Measurements from ENCODE around the gene MYRF.
A peak's percentile ranks its signal among the peaks of the same experiment; 100 is the strongest.

Gene MYRF

DNA sequence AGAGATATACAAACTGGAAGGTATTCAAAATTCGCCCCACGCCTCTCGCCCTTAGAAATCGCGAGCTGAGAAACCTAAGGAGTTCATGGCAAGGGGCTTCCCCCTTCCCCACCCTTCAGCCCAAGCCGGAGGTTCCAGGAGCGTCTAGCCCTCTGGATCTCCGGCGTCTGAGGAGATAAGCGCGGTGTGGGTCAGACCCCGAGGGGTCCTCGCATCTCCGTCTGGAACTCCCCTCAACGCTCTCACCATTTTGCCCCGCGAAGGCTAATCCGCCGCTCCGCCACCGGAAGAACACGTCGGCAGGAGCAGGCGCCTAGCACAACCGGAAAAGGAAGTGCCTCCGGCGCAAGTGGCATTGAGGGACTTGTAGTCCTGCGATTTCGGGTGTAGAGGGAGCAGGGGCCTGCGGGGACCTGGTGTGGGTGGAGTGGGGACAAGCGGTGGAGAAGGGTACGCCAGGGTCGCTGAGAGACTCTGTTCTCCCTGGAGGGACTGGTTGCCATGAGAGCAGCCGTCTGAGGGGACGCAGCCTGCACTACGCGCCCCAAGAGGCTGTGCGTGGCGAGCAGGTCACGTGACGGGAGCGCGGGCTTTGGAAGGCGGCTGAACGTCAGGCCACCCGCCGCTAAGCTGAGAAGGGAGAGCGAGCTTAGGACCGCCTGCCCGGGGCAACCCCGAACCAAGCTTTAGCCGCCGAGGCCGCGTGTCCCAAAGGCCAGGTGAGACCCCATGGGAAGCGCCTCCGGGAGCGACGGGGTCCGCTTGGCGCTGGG lies 40.1 kb downstream of the MYRF start, which contains the start of the genes FEN1 and TMEM258:
TSS of gene FEN1 (plus strand) at position 602 of the 773 bp plus-strand sequence. CDS start 2,451 bp downstream, outside the sequence.
TSS of gene TMEM258 (minus strand) at position 290 of the 773 bp plus-strand sequence. CDS start at position 249, 41 bp downstream.
- no peak for TF ChIP-seq ZFX (IDR thresholded peaks at IDR 0.05; ENCODE audit: borderline replicate concordance)
- TF ChIP-seq, protein P1, sequence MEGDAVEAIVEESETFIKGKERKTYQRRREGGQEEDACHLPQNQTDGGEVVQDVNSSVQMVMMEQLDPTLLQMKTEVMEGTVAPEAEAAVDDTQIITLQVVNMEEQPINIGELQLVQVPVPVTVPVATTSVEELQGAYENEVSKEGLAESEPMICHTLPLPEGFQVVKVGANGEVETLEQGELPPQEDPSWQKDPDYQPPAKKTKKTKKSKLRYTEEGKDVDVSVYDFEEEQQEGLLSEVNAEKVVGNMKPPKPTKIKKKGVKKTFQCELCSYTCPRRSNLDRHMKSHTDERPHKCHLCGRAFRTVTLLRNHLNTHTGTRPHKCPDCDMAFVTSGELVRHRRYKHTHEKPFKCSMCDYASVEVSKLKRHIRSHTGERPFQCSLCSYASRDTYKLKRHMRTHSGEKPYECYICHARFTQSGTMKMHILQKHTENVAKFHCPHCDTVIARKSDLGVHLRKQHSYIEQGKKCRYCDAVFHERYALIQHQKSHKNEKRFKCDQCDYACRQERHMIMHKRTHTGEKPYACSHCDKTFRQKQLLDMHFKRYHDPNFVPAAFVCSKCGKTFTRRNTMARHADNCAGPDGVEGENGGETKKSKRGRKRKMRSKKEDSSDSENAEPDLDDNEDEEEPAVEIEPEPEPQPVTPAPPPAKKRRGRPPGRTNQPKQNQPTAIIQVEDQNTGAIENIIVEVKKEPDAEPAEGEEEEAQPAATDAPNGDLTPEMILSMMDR (IDR thresholded peaks at IDR 0.05) = no peak; the same call in 1 of the 2 replicates
- H3K27ac ChIP-seq = peak within 1 kb of the TSS; percentile 91

DNA sequence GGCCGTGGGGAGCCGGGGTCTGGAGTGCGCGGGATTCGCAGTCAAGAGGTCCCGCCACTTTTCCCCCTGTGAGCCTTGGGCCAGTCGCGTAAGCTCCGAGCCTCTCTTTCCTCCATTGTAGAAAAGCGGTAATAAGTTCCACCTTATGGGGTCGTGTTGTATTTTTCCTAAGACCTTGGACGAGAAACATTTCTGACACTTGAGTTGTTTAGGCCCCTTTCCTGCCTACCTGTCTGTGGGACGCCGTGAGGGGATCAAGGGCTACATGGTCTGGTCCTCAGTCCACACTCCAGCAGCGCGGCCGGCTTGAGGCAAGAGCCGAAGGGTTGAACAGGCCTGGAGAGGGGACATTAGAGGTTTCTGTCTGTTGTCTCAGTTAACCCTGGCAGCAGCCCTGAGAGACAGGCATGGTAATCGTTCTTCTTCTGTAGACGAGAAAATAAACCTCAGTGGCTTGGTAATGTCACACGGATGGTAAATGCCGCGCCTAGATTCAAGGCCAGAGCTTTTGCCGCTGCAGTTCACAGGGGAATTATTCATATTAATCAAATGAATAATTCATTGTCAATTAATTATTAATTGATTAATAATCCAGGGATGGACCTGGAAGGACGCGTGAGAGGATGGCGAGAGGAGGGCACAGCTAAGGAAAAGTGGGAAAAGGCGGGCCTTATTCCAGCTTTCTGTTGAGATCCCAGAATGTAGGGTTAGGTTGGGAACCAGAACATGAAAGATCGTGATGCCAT lies 40.8 kb downstream of the MYRF start:
- H3K27ac ChIP-seq = peak overlapping the region; percentile 91
- TF ChIP-seq, protein P1 (IDR thresholded peaks at IDR 0.05) = no peak
- no peak for TF ChIP-seq ZFX (IDR thresholded peaks at IDR 0.05; ENCODE audit: borderline replicate concordance)

DNA sequence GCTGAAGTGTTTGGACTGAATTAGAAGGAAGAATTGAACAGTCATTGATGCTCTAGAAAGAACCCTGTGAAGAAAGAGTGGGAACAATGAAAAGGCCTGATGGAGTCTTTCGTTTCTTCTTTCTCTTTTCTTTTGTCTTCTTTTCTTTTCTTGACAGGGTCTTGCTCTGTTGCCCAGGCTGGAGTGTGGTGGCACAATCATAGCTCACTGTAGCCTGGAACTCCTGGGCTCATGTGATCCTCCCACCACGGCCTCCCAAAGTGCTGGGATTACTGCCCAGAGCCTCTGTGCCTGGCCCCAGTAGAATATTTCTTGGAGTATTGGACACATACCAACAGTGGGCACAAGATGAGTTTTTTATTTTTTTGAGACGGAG lies 41.4 kb downstream of the MYRF start:
- peak overlapping the region; percentile 91 for H3K27ac ChIP-seq
- TF ChIP-seq, protein P1 (IDR thresholded peaks at IDR 0.05) = no peak
- TF ChIP-seq ZFX (IDR thresholded peaks at IDR 0.05; ENCODE audit: borderline replicate concordance) = no peak

DNA sequence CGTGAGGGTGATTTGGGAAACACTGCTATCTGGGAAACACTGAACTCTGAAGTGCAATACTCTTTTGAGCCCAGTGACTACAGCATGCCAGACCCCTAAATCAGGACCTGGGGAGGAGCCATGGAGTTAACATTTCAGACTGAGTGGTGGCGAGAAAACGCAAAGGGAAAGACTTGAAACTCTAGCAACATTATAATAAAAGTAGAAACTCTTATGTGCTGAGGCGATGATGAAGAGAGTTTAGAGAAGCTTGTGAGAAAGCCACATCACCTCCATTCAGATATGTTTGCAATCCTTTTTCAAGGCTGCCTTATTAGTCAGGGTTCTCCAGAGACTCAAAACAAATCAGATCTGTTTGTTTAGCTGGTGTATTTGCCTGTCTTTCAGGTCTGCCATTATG lies 42.1 kb downstream of the MYRF start:
- no peak for TF ChIP-seq ZFX (IDR thresholded peaks at IDR 0.05; ENCODE audit: borderline replicate concordance)
- TF ChIP-seq, protein P1 (IDR thresholded peaks at IDR 0.05) = no peak
- peak overlapping the region; percentile 91; the same call in 1 of the 2 replicates for H3K27ac ChIP-seq

DNA sequence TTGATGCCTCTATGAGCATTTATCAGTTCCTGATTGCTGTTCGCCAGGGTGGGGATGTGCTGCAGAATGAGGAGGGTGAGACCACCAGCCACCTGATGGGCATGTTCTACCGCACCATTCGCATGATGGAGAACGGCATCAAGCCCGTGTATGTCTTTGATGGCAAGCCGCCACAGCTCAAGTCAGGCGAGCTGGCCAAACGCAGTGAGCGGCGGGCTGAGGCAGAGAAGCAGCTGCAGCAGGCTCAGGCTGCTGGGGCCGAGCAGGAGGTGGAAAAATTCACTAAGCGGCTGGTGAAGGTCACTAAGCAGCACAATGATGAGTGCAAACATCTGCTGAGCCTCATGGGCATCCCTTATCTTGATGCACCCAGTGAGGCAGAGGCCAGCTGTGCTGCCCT lies 43.0 kb downstream of the MYRF start:
- no peak for TF ChIP-seq ZFX (IDR thresholded peaks at IDR 0.05; ENCODE audit: borderline replicate concordance)
- TF ChIP-seq, protein P1 (IDR thresholded peaks at IDR 0.05) = no peak
- H3K27ac ChIP-seq = no peak overlapping the region

DNA sequence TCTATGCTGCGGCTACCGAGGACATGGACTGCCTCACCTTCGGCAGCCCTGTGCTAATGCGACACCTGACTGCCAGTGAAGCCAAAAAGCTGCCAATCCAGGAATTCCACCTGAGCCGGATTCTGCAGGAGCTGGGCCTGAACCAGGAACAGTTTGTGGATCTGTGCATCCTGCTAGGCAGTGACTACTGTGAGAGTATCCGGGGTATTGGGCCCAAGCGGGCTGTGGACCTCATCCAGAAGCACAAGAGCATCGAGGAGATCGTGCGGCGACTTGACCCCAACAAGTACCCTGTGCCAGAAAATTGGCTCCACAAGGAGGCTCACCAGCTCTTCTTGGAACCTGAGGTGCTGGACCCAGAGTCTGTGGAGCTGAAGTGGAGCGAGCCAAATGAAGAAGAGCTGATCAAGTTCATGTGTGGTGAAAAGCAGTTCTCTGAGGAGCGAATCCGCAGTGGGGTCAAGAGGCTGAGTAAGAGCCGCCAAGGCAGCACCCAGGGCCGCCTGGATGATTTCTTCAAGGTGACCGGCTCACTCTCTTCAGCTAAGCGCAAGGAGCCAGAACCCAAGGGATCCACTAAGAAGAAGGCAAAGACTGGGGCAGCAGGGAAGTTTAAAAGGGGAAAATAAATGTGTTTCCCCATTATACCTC lies 43.6 kb downstream of the MYRF start:
- peak overlapping the region; percentile 46; the same call in 1 of the 2 replicates for H3K27ac ChIP-seq
- no peak for TF ChIP-seq ZFX (IDR thresholded peaks at IDR 0.05; ENCODE audit: borderline replicate concordance)
- TF ChIP-seq, protein P1 (IDR thresholded peaks at IDR 0.05) = no peak

Measured in 22Rv1 (cell line).